AG04449 (cell line): ENCODE data around the gene ZNF407.

Experiments
- CTCF ChIA-PET: fragments of 350-600 bp; formaldehyde crosslinking; extraction: SDS; loops from one replicate; lab custom pipeline; 2021; ENCODE audit warnings: antibody characterized with exemption; lab: Yijun Ruan, JAX
- POLR2A ChIA-PET: fragments of 400-600, 350-600 bp; formaldehyde crosslinking; extraction: SDS; loops from one replicate; lab custom pipeline; 2020; ENCODE audit warnings: antibody characterized with exemption, inconsistent platforms; lab: Yijun Ruan, JAX
- DNase-seq: peaks from one replicate; pipeline ENCODE4 v3.0.0-alpha.2; 2010; ENCODE audit warnings: low read depth, low spot score
- H3K4me3 ChIP-seq: 2 replicates; pipeline ENCODE4 v1.5.1; 2011; ENCODE audit warnings: low read depth, mild to moderate bottlenecking, control low read depth, low read length
- TF ChIP-seq, protein P1 (sequence below): IDR thresholded peaks from one replicate; pipeline ENCODE4 v1.5.1; 2011; ENCODE audit warnings: mild to moderate bottlenecking, moderate library complexity, low read length, control low read depth, inconsistent platforms; ENCODE audit not compliant: insufficient read depth; ENCODE audit errors: missing control alignments

The ZNF407 gene

DNA sequence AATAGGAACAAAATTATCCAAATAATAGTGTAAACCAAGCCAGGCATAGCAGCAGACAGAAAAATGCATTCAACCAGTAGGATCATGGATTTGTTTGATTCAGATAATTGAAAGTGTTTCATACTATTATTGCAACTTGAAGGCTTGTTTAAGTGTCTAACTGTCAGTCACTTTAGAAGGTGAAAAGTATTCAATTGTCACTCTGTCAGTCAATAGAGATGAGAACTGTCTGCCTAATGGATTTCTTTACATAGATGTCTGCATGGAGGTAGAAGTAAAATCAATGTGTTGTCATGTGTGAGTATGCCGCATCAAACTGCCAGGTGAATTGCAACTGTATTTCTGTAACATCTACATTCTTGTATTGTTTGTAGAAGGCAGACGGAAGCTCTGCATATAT, 65.0 kb downstream of the ZNF407 start:
- ChIA-PET POLR2A (no interaction called here), CTCF (interaction anchor here (0.8 to 1.1 kb wide), 2 partner anchors 13 to 379 kb away, joined by 3 to 4 read pairs; no protein-coding TSS in a partner anchor)
- no peak overlapping the region for H3K4me3 ChIP-seq
- TF ChIP-seq, protein P1, sequence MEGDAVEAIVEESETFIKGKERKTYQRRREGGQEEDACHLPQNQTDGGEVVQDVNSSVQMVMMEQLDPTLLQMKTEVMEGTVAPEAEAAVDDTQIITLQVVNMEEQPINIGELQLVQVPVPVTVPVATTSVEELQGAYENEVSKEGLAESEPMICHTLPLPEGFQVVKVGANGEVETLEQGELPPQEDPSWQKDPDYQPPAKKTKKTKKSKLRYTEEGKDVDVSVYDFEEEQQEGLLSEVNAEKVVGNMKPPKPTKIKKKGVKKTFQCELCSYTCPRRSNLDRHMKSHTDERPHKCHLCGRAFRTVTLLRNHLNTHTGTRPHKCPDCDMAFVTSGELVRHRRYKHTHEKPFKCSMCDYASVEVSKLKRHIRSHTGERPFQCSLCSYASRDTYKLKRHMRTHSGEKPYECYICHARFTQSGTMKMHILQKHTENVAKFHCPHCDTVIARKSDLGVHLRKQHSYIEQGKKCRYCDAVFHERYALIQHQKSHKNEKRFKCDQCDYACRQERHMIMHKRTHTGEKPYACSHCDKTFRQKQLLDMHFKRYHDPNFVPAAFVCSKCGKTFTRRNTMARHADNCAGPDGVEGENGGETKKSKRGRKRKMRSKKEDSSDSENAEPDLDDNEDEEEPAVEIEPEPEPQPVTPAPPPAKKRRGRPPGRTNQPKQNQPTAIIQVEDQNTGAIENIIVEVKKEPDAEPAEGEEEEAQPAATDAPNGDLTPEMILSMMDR = no peak
- no peak for DNase-seq

DNA sequence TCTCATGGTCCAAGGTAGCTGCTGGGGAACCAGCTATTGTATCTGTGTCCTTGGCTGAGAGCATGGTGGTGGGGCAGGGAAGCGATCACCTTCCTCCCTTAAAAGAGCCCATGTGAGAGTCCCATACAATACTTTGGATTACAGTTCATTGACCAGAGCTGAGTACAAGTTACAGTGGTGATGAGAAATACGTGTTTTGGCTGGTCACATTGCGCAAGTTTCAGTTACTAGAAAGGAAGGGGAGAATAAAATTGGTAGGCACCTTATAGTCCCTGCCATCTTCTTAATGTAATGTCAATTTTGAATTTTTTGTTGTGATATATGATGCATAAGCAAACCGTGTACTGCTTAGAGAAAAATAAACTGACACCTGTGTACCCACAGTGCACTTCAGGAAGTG, 67.7 kb downstream of the ZNF407 start:
- TF ChIP-seq, protein P1 = no peak
- CTCF ChIA-PET = interaction anchor here (0.7 to 1.4 kb wide), 3 partner anchors 11 to 311 kb away, joined by 3 to 5 read pairs (median 3); no protein-coding TSS in a partner anchor
- POLR2A ChIA-PET = no interaction called here
- no peak overlapping the region for H3K4me3 ChIP-seq
- no peak for DNase-seq

DNA sequence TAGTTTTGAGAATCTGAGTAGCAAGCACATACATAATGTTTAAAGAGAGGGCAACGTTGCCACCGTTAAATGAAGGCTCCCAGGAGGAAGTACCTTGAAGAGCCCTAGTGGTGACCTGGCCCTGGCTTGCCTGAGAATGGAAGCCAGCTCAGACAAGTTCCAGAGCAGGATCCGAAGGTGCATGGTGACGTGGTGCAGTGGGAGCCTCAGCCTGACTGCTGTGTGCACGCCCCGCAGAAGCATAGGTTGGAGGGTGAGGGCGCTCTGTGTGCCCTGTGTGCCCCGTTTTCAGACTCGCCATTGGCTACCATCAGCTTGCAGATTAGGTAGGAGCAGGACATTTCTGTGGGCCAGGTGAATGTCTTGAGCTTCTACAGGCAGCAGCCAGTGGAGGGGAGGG, 68.2 kb downstream of the ZNF407 start:
- ChIA-PET CTCF (interaction anchor here (0.7 to 1.4 kb wide), 4 partner anchors 12 to 376 kb away, joined by 3 to 5 read pairs (median 3); no protein-coding TSS in a partner anchor), POLR2A (no interaction called here)
- H3K4me3 ChIP-seq = no peak overlapping the region
- no peak for DNase-seq
- TF ChIP-seq, protein P1 = no peak

DNA sequence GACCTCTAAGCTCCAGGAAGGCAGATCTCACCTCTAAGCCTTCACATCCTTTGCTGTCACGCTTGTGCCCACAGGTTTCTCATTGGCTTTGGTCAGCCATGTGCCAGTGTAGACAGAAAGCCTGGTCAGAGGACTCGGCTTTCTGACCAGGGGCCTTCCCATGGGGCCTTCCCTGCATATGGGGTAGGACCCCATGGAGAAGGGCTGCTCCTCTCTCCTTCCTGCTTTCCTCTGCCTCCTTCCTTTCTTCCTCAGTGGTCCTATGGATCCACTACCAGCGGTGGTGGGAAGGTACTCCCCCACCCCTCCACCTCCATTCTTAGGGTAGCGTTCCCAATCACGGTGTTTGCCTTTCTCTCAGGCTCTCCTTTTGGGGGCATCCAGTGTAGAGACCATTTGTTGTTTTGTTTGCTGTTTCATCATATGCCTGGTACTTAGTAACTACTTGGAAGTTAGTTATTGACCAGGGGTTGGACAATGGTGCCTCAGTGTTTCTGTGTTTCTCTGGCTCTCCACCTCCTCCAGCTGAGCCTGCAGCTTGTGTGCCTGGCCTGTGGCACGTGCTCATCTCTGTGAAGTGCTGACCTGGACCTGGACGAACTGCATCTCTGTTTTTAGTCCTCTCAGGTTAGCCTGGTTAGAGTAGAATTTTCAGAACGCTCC, 71.6 kb downstream of the ZNF407 start:
- CTCF ChIA-PET = no interaction called here
- H3K4me3 ChIP-seq = no peak overlapping the region
- TF ChIP-seq, protein P1 = no peak
- POLR2A ChIA-PET = no interaction called here
- no peak for DNase-seq

DNA sequence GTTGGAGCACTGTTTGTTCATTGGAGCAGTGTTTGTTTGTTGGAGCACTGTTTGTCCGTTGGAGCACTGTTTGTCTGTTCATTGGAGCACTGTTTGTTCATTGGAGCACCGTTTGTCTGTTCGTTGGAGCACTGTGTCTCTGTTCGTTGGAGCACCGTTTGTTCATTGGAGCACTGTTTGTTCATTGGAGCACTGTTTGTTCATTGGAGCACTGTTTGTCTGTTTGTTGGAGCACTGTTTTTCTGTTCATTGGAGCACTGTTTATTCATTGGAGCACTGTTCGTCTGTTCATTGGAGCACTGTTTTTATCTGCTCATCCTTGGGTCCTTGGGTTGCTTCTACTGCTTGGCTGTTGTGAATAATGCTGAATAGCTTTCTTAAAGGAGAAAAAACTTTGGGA, 74.7 kb downstream of the ZNF407 start:
- no peak for DNase-seq
- CTCF ChIA-PET = no interaction called here
- H3K4me3 ChIP-seq = no peak overlapping the region
- TF ChIP-seq, protein P1 = no peak
- POLR2A ChIA-PET = no interaction called here

DNA sequence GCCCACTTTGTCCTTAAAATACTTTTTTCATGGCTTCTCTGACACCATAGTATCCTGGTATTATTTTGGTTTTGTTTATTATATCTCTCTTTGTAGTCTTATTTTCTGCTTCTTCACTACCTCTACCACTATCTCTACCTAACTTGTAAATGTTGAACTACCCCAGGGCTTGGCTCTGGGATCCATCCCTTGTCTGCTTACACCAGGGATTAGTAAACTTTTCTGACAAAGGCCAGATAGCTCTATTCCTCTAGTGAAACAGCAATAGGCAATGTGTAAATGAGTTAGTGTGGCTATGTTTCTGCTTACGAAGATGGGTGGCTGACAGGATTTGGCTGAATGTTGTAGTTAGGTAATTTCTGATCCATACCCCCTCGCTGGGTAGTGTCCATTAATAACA, 76.8 kb downstream of the ZNF407 start:
- no peak overlapping the region for H3K4me3 ChIP-seq
- ChIA-PET CTCF (no interaction called here), POLR2A (no interaction called here)
- TF ChIP-seq, protein P1 = no peak
- no peak for DNase-seq
